ENCODE data around the gene MED13L.

MED13L gene

GRCh38 chr12:116204169-116204568 is 73.3 kb downstream of the MED13L start:
- no peak overlapping the region for H3K27ac ChIP-seq
- no peak overlapping the region for H3K4me3 ChIP-seq
- DNase-seq (ENCODE audit: low spot score) = no peak
- TF ChIP-seq CTCF (IDR thresholded peaks at IDR 0.05) = no peak

GRCh38 chr12:116202940-116203339 is 74.6 kb downstream of the MED13L start:
- no peak for DNase-seq (ENCODE audit: low spot score)
- Histone ChIP-seq H3K4me3 (no peak overlapping the region), H3K27ac (no peak overlapping the region)
- no peak for TF ChIP-seq CTCF (IDR thresholded peaks at IDR 0.05)

GRCh38 chr12:116202433-116202832 is 75.1 kb downstream of the MED13L start:
- no peak for DNase-seq (ENCODE audit: low spot score)
- Histone ChIP-seq H3K4me3 (no peak overlapping the region), H3K27ac (no peak overlapping the region)
- TF ChIP-seq CTCF (IDR thresholded peaks at IDR 0.05) = no peak

GRCh38 chr12:116201908-116202307 is 75.6 kb downstream of the MED13L start:
- no peak for TF ChIP-seq CTCF (IDR thresholded peaks at IDR 0.05)
- no peak for DNase-seq (ENCODE audit: low spot score)
- H3K27ac ChIP-seq = no peak overlapping the region
- H3K4me3 ChIP-seq = no peak overlapping the region

- Histone ChIP-seq H3K27ac (no peak overlapping the region), H3K4me3 (no peak overlapping the region)
- DNase-seq (ENCODE audit: low spot score) = no peak
- no peak for TF ChIP-seq CTCF (IDR thresholded peaks at IDR 0.05)
Observed at GRCh38 chr12:116201359-116201758, 76.1 kb downstream of the MED13L start.

GRCh38 chr12:116200812-116201211 is 76.7 kb downstream of the MED13L start:
- no peak for TF ChIP-seq CTCF (IDR thresholded peaks at IDR 0.05)
- DNase-seq (ENCODE audit: low spot score) = no peak

GRCh38 chr12:116199160-116199706 is 78.3 kb downstream of the MED13L start:
- DNase-seq (ENCODE audit: low spot score) = no peak
- no peak overlapping the region for H3K27ac ChIP-seq
- H3K4me3 ChIP-seq = no peak overlapping the region
- no peak for TF ChIP-seq CTCF (IDR thresholded peaks at IDR 0.05)

More at GRCh38 chr12:116200812-116201211, 76.7 kb downstream of the MED13L start:
- Histone ChIP-seq H3K4me3 (no peak overlapping the region), H3K27ac (no peak overlapping the region)

Measured in coronary artery (tissue), 2 donors.